Fibroblast of mammary gland (primary cell): ENCODE data around the gene TRERF1.
"Not testable (repeated sequence)": the region's sequence is repeated elsewhere in the genome, so short reads cannot be mapped to it uniquely, and the experiment has no call there.

ENCODE experiments used
- DNase-seq: peaks from one replicate; pipeline ENCODE4 v3.0.0-alpha.2; 2010; ENCODE audit warnings: low read depth
- H3K4me3 ChIP-seq: 2 replicates; pipeline ENCODE4 v1.5.1; 2011; ENCODE audit warnings: low read depth, mild to moderate bottlenecking, low read length, moderate library complexity; ENCODE audit not compliant: control insufficient read depth
- TF ChIP-seq, protein P1 (sequence below): conservative IDR thresholded peaks from 2 replicates; pipeline ENCODE4 v1.5.1; 2011; ENCODE audit warnings: low read depth, low read length, inconsistent platforms; ENCODE audit not compliant: control insufficient read depth, insufficient read depth

TRERF1 gene

GRCh38 chr6:42217519-42218367 is 234.0 kb downstream of the TRERF1 start, which contains the start of gene MRPS10:
Gene MRPS10, minus strand, starts transcription at chr6:42217861. Its CDS starts 12 bp downstream, at chr6:42217849.
- H3K4me3 ChIP-seq: peak within 1 kb of the TSS; percentile 98
- peak; percentile 93 for DNase-seq
- TF ChIP-seq, protein P1, sequence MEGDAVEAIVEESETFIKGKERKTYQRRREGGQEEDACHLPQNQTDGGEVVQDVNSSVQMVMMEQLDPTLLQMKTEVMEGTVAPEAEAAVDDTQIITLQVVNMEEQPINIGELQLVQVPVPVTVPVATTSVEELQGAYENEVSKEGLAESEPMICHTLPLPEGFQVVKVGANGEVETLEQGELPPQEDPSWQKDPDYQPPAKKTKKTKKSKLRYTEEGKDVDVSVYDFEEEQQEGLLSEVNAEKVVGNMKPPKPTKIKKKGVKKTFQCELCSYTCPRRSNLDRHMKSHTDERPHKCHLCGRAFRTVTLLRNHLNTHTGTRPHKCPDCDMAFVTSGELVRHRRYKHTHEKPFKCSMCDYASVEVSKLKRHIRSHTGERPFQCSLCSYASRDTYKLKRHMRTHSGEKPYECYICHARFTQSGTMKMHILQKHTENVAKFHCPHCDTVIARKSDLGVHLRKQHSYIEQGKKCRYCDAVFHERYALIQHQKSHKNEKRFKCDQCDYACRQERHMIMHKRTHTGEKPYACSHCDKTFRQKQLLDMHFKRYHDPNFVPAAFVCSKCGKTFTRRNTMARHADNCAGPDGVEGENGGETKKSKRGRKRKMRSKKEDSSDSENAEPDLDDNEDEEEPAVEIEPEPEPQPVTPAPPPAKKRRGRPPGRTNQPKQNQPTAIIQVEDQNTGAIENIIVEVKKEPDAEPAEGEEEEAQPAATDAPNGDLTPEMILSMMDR: no peak

DNA sequence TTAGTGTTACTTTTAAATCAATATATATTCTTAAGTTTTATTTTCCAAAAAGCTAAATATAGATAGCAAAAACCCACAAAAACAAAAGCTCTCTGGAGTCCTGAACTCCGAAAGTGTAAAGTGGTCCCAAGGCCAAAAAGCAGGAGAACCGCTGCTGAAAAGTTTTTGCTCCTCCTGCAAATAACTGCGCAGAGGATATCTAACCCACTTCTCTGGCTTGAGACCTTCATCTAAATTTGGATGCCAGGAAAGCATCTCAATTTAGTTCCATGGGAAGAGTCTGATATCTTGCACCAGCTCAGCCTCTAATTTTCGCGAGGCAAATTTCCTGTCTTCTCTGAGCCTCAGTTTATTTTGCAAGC is 234.6 kb downstream of the TRERF1 start:
- H3K4me3 ChIP-seq: peak overlapping the region; percentile 98
- no peak for DNase-seq
- TF ChIP-seq, protein P1: no peak

- H3K4me3 ChIP-seq: peak overlapping the region; percentile 98
- not testable (repeated sequence) for DNase-seq
Measured at GRCh38 chr6:42216495-42216894, 235.2 kb downstream of the TRERF1 start.

GRCh38 chr6:42212442-42212841 is 239.3 kb downstream of the TRERF1 start:
- TF ChIP-seq, protein P1: no peak
- DNase-seq: no peak
- H3K4me3 ChIP-seq: no peak overlapping the region

- TF ChIP-seq, protein P1: no peak
- DNase-seq: no peak
- no peak overlapping the region for H3K4me3 ChIP-seq
Measured at GRCh38 chr6:42211726-42212125, 240.0 kb downstream of the TRERF1 start.

GRCh38 chr6:42210551-42210950 is 241.2 kb downstream of the TRERF1 start:
- TF ChIP-seq, protein P1: no peak
- DNase-seq: peak; percentile 49
- H3K4me3 ChIP-seq: no peak overlapping the region

DNA sequence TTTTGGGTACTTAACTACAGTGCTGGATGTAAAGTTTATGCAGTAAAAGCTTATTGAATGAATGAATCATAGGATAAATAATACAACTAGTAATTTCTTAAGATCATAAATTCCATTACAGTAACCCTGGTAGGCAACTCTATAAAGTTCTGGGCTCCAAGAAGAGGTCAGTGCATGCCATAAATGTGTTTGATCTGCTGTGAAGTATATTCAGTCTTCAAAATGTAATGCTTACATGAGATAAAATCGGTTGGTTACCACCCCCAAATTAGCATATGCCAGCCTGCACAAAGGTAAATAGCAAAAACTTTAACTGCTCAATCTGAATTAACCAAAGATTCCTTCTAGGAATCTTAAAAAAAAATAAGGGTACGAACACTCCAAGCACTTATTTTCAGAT is 244.2 kb downstream of the TRERF1 start:
- not testable (repeated sequence) for H3K4me3 ChIP-seq, DNase-seq

- TF ChIP-seq, protein P1: no peak
- no peak for DNase-seq
- no peak overlapping the region for H3K4me3 ChIP-seq
Measured at GRCh38 chr6:42204768-42205282, 246.9 kb downstream of the TRERF1 start.
